Measurements from ENCODE around the gene SRR. TPM values are rescaled to one million over a fixed set of nuclear protein-coding genes. Genes with fewer than 3 reads are reported as not detected.
A peak's percentile ranks its signal among the peaks of the same experiment; 100 is the strongest.

Gene SRR
- total RNA-seq, 1 experiment from 2014 or later, result 5.6 TPM

DNA sequence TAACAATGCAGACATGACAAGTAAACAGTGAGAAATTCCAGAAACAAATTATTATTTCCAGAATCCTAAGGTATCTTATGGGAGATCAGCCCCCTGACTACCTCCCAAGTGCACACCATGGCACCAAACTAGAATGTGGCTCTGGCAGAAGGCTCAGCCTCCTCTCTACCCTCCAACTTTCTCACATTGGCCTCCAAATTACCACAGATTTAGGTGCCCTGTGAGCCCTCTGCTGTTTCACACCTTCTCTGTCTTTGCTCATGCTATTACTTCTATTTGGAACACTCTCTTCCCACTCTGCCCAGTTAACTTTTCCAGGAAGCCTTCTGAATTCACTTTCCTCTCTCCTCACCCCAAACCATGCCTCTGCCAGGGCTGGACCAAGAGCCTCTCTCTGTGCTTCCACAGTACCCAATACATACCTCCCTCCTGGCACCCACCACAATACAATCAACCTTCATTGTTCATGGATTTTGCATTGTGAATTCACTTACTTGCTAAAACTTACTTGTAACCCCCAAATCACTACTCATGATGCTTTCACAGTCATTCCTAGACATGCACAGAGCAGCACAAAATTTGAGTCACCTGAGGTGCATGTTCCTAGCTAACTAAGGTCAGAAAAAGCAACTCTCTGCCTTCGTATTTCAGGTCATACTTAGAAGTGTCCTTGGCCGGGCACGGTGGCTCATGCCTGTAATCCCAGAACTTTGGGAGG lies 31.6 kb upstream of the SRR start:
- H3K18ac ChIP-seq (ENCODE audit: insufficient read length, low read depth, low read length), result no peak overlapping the region
- Mint-ChIP-seq H3K4me1 (no peaks in the 10 kb centered on the region), H3K36me3 (ENCODE audit: insufficient read depth in 1 of 3, low read depth in 3 of 3) (peaks cover 2 to 37% (median 4%) of the 10 kb centered on the region in 3 experiments; a peak in 5 of 7 replicates), H3K27ac (peak overlapping the region in 2 of 3 experiments; percentile 7 to 66; a peak in 2 of 7 replicates), H3K9me3 (no peaks in the 10 kb centered on the region), H3K27me3 (ENCODE audit: low read depth) (no peaks in the 10 kb centered on the region; the same call in 1 of the 2 replicates), H3K4me3 (no peak overlapping the region)
- no peak overlapping the region for H3K23ac ChIP-seq (ENCODE audit: insufficient read length, low read depth, low read length)
- no peak overlapping the region for H3K4me2 ChIP-seq (ENCODE audit: insufficient read depth, insufficient read length, low read length)
- TF ChIP-seq, protein P1, sequence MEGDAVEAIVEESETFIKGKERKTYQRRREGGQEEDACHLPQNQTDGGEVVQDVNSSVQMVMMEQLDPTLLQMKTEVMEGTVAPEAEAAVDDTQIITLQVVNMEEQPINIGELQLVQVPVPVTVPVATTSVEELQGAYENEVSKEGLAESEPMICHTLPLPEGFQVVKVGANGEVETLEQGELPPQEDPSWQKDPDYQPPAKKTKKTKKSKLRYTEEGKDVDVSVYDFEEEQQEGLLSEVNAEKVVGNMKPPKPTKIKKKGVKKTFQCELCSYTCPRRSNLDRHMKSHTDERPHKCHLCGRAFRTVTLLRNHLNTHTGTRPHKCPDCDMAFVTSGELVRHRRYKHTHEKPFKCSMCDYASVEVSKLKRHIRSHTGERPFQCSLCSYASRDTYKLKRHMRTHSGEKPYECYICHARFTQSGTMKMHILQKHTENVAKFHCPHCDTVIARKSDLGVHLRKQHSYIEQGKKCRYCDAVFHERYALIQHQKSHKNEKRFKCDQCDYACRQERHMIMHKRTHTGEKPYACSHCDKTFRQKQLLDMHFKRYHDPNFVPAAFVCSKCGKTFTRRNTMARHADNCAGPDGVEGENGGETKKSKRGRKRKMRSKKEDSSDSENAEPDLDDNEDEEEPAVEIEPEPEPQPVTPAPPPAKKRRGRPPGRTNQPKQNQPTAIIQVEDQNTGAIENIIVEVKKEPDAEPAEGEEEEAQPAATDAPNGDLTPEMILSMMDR (conservative IDR thresholded peaks at IDR 0.05), result no peak
- no peak overlapping the region for H2BK15ac ChIP-seq (ENCODE audit: low read depth, low read length)
- no peak overlapping the region for H2BK20ac ChIP-seq (ENCODE audit: low read depth, low read length, poor library complexity, severe bottlenecking)
- no peak for DNase-seq
- no peak overlapping the region for H4K8ac ChIP-seq (replicated peaks; ENCODE audit: insufficient read length, low read depth, low read length)
- no peak overlapping the region for H2AFZ ChIP-seq (ENCODE audit: low read length)
- H3K9me3 ChIP-seq (ENCODE audit: control insufficient read depth, low read depth, low read length), result no peaks in the 10 kb centered on the region
- no peaks in the 10 kb centered on the region for H4K20me1 ChIP-seq (ENCODE audit: control insufficient read depth, insufficient read depth, insufficient read length)
- no peaks in the 10 kb centered on the region for H3K79me2 ChIP-seq (ENCODE audit: insufficient read depth, low read length)
- no peak overlapping the region for H3K4ac ChIP-seq (ENCODE audit: low read depth, low read length)
- no peak overlapping the region for H2BK5ac ChIP-seq (ENCODE audit: insufficient read length, low read length)
- WGBS (ENCODE audit: extremely low coverage, insufficient read length, low lambda C conversion rate), result no CpG with 5 or more reads among the region's 3 CpGs
- no peak overlapping the region for H2BK12ac ChIP-seq (ENCODE audit: insufficient read length, low read depth, low read length)
- no peak overlapping the region for H3K9ac ChIP-seq (ENCODE audit: extremely low read depth, insufficient read length, low read length)
- no peak overlapping the region for H3K27ac ChIP-seq (ENCODE audit: insufficient read length, low read depth, low read length)
- H2BK120ac ChIP-seq (ENCODE audit: low read depth, low read length, poor library complexity, severe bottlenecking), result no peak overlapping the region
- H3K23me2 ChIP-seq (ENCODE audit: insufficient read length, low read depth, low read length, poor library complexity, severe bottlenecking), result no peaks in the 10 kb centered on the region
- no peak overlapping the region for H3K14ac ChIP-seq (ENCODE audit: insufficient read depth, low read length)
- no peak overlapping the region for H3K56ac ChIP-seq (ENCODE audit: insufficient read length, low read depth, low read length)
- no peak overlapping the region for H4K5ac ChIP-seq (ENCODE audit: insufficient read length, low read depth, low read length)
- no peaks in the 10 kb centered on the region for H3K79me1 ChIP-seq (ENCODE audit: insufficient read depth, low read depth, low read length, poor library complexity, severe bottlenecking)
- no peak overlapping the region for H3T11ph ChIP-seq (ENCODE audit: low read length)
- H4K91ac ChIP-seq (ENCODE audit: insufficient read length, low read depth, low read length), result no peak overlapping the region
- no peak overlapping the region for H2AK5ac ChIP-seq (ENCODE audit: insufficient read length, low read length)
- H3K27me3 ChIP-seq (ENCODE audit: insufficient read depth, low read length), result no peaks in the 10 kb centered on the region
- H3K4me1 ChIP-seq (ENCODE audit: insufficient read depth, low read length), result no peaks in the 10 kb centered on the region

Data from H9 (cell line).